Measurements from ENCODE around the gene RGS18.

RGS18 gene, protein sequence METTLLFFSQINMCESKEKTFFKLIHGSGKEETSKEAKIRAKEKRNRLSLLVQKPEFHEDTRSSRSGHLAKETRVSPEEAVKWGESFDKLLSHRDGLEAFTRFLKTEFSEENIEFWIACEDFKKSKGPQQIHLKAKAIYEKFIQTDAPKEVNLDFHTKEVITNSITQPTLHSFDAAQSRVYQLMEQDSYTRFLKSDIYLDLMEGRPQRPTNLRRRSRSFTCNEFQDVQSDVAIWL

DNA sequence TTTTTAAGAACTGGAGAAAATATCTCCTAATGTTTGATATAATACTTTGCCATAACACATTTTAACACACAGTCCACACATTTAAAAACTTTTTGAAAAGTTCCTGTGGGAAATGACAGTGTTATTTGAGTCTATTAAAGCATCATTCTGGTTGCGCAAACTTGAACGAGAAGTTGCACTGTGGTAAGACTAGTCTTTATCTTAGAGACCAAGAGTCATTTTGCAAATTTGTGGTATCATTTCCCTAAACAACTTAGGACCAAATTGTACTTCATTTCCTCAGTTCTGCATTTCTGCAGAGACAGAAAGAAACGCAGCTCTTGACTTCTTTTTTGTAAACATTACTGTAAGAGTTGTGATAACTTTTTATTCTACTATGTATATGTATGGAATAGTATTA is at the start of gene RGS18:
TSS of gene RGS18 (plus strand) at position 282 of the 400 bp plus-strand sequence. CDS start 176 bp downstream, outside the sequence.
- TF ChIP-seq, protein P1, sequence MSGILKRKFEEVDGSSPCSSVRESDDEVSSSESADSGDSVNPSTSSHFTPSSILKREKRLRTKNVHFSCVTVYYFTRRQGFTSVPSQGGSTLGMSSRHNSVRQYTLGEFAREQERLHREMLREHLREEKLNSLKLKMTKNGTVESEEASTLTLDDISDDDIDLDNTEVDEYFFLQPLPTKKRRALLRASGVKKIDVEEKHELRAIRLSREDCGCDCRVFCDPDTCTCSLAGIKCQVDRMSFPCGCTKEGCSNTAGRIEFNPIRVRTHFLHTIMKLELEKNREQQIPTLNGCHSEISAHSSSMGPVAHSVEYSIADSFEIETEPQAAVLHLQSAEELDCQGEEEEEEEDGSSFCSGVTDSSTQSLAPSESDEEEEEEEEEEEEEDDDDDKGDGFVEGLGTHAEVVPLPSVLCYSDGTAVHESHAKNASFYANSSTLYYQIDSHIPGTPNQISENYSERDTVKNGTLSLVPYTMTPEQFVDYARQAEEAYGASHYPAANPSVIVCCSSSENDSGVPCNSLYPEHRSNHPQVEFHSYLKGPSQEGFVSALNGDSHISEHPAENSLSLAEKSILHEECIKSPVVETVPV (CRISPR knock-in tag; IDR thresholded peaks at IDR 0.05): no peak
- TF ChIP-seq ZNF565 (CRISPR knock-in tag; conservative IDR thresholded peaks at IDR 0.05; ENCODE audit: low read depth) (no peak), BACH2 (CRISPR knock-in tag; IDR thresholded peaks at IDR 0.05; ENCODE audit: borderline replicate concordance) (no peak), ZFP3 (CRISPR knock-in tag; IDR thresholded peaks at IDR 0.05) (no peak)
- ATAC-seq: no peak

DNA sequence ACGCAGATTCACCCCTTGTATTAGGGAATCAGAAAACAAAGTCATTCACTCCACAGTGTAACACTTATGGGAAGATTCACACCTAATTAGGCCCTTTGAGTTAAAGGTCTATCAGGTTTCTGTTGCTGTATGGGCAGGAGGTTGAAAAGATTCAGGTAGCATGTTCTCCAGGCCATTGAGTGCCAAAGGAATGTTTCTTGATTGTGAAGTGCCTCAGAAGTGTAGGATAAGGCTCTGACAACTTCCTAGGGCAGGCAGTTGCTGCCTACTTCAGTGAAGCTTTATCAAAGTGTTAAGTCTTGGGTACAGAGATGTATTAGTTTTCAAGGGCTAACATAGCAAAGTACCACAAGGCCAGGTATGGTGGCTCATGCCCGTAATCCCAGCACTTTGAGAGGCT is 48.7 kb upstream of the RGS18 start:
- ATAC-seq: no peak
- TF ChIP-seq ZNF565 (CRISPR knock-in tag; conservative IDR thresholded peaks at IDR 0.05; ENCODE audit: low read depth) (no peak), ESRRG (CRISPR knock-in tag; IDR thresholded peaks at IDR 0.05) (no peak), TCF4 (CRISPR knock-in tag; IDR thresholded peaks at IDR 0.05; ENCODE audit: borderline replicate concordance) (no peak), ARNTL (CRISPR knock-in tag; IDR thresholded peaks at IDR 0.05; ENCODE audit: borderline replicate concordance, low read depth) (no peak), TOX (CRISPR knock-in tag; IDR thresholded peaks at IDR 0.05; ENCODE audit: borderline replicate concordance) (no peak), ZNF8 (CRISPR knock-in tag; IDR thresholded peaks at IDR 0.05) (no peak), SNAI2 (CRISPR knock-in tag; IDR thresholded peaks at IDR 0.05) (no peak), ISL1 (CRISPR knock-in tag; IDR thresholded peaks at IDR 0.05) (no peak)
- TF ChIP-seq, protein P2, sequence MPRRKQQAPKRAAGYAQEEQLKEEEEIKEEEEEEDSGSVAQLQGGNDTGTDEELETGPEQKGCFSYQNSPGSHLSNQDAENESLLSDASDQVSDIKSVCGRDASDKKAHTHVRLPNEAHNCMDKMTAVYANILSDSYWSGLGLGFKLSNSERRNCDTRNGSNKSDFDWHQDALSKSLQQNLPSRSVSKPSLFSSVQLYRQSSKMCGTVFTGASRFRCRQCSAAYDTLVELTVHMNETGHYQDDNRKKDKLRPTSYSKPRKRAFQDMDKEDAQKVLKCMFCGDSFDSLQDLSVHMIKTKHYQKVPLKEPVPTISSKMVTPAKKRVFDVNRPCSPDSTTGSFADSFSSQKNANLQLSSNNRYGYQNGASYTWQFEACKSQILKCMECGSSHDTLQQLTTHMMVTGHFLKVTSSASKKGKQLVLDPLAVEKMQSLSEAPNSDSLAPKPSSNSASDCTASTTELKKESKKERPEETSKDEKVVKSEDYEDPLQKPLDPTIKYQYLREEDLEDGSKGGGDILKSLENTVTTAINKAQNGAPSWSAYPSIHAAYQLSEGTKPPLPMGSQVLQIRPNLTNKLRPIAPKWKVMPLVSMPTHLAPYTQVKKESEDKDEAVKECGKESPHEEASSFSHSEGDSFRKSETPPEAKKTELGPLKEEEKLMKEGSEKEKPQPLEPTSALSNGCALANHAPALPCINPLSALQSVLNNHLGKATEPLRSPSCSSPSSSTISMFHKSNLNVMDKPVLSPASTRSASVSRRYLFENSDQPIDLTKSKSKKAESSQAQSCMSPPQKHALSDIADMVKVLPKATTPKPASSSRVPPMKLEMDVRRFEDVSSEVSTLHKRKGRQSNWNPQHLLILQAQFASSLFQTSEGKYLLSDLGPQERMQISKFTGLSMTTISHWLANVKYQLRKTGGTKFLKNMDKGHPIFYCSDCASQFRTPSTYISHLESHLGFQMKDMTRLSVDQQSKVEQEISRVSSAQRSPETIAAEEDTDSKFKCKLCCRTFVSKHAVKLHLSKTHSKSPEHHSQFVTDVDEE (CRISPR knock-in tag; IDR thresholded peaks at IDR 0.05): no peak
- TF ChIP-seq, protein P1 (CRISPR knock-in tag; IDR thresholded peaks at IDR 0.05): no peak
- TF ChIP-seq, protein P3, sequence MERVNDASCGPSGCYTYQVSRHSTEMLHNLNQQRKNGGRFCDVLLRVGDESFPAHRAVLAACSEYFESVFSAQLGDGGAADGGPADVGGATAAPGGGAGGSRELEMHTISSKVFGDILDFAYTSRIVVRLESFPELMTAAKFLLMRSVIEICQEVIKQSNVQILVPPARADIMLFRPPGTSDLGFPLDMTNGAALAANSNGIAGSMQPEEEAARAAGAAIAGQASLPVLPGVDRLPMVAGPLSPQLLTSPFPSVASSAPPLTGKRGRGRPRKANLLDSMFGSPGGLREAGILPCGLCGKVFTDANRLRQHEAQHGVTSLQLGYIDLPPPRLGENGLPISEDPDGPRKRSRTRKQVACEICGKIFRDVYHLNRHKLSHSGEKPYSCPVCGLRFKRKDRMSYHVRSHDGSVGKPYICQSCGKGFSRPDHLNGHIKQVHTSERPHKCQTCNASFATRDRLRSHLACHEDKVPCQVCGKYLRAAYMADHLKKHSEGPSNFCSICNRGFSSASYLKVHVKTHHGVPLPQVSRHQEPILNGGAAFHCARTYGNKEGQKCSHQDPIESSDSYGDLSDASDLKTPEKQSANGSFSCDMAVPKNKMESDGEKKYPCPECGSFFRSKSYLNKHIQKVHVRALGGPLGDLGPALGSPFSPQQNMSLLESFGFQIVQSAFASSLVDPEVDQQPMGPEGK (CRISPR knock-in tag; IDR thresholded peaks at IDR 0.05; ENCODE audit: borderline replicate concordance): no peak

DNA sequence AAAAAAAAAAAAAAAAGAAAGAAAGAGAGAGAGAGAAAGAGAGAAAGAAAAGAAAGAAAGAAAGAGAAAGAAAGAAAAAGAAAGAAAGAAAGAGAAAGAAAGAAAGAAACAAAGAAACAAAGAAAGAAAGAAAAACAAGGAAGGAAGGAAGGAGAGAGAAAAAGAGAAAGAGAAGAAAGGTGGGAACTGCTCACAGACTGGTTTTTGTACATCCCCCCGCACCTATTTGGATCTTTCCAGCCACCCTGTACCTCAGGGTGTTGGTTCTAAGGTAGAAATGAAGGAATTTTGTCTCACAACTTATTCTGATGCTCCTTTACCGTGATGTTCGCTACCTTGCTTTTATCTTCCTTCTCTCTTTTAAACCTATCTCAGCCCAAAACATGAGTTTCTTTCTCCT is 43.3 kb upstream of the RGS18 start:
- TF ChIP-seq GLIS3 (CRISPR knock-in tag; IDR thresholded peaks at IDR 0.05): no peak
- no peak for ATAC-seq

DNA sequence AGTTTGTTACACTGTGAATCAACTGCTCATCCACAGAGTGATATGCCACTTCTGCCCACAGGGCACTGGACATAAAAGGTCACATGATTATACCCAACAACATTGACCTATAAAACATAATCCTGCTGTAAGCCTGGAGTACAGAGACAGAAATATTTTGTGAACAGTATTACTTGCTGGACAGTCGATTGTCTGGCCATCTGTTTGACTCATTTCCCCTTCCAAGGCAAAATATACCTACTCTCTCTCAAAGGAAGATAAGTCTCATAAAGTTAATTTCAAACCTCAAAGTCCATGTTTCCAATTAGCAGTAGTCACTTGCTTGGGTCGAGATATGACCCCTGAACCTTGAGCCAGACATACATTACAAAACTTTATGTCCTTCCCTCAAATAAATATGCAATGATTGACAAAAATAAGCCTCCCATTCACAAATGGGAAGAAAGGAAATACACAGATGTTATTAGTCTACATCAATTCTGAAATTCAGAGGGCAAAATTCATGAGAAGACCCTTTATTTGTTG is 39.3 kb upstream of the RGS18 start:
- no peak for TF ChIP-seq ZC3H10 (CRISPR knock-in tag; IDR thresholded peaks at IDR 0.05)
- no peak for ATAC-seq

DNA sequence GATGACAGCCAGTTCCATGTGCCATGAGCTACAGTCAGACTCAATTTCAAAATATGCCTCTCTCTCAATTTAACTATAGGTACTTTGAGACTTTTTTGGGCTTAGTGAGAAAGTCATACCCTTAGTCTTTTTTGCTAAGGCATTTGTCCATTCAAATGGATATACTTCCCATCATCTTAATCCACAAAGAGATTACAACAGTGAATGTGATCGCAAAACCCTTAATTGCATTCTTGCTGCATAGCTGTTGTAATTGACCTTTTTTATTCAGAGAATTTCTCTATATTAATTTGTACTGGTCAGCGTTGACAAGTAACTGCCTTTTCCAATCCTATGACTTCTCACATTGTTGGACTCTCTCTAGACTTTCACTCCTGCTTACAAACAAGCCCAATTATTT is 38.6 kb upstream of the RGS18 start:
- no peak for ATAC-seq
- TF ChIP-seq TOX (CRISPR knock-in tag; IDR thresholded peaks at IDR 0.05; ENCODE audit: borderline replicate concordance) (no peak), ZC3H10 (CRISPR knock-in tag; IDR thresholded peaks at IDR 0.05) (no peak), OSR1 (CRISPR knock-in tag; IDR thresholded peaks at IDR 0.05) (no peak), ZNF70 (CRISPR knock-in tag; IDR thresholded peaks at IDR 0.05) (no peak), ARNTL (CRISPR knock-in tag; IDR thresholded peaks at IDR 0.05; ENCODE audit: borderline replicate concordance, low read depth) (no peak), RARB (CRISPR knock-in tag; IDR thresholded peaks at IDR 0.05) (no peak), PPARA (CRISPR knock-in tag; IDR thresholded peaks at IDR 0.05; ENCODE audit: borderline replicate concordance) (no peak), ZFP3 (CRISPR knock-in tag; IDR thresholded peaks at IDR 0.05) (no peak), ZNF8 (CRISPR knock-in tag; IDR thresholded peaks at IDR 0.05) (no peak), ESRRG (CRISPR knock-in tag; IDR thresholded peaks at IDR 0.05) (no peak), ISL1 (CRISPR knock-in tag; IDR thresholded peaks at IDR 0.05) (no peak), BACH2 (CRISPR knock-in tag; IDR thresholded peaks at IDR 0.05; ENCODE audit: borderline replicate concordance) (no peak), ZFP30 (CRISPR knock-in tag; IDR thresholded peaks at IDR 0.05) (no peak)
- TF ChIP-seq, protein P4, sequence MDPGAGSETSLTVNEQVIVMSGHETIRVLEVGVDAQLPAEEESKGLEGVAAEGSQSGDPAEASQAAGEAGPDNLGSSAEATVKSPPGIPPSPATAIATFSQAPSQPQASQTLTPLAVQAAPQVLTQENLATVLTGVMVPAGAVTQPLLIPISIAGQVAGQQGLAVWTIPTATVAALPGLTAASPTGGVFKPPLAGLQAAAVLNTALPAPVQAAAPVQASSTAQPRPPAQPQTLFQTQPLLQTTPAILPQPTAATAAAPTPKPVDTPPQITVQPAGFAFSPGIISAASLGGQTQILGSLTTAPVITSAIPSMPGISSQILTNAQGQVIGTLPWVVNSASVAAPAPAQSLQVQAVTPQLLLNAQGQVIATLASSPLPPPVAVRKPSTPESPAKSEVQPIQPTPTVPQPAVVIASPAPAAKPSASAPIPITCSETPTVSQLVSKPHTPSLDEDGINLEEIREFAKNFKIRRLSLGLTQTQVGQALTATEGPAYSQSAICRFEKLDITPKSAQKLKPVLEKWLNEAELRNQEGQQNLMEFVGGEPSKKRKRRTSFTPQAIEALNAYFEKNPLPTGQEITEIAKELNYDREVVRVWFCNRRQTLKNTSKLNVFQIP (CRISPR knock-in tag; IDR thresholded peaks at IDR 0.05; ENCODE audit: borderline replicate concordance, low read depth): no peak
- TF ChIP-seq, protein P3 (CRISPR knock-in tag; IDR thresholded peaks at IDR 0.05; ENCODE audit: borderline replicate concordance): no peak

Measured in SK-N-SH treated with all-trans-retinoic acid at 6 μM for 48 hours (cell line).